Activated B cell treated with CpG ODN at 0.5 μM for 24 hours (primary cell): ENCODE data around the gene NAA25. TPM values are rescaled to one million over a fixed set of nuclear protein-coding genes. Genes with fewer than 3 reads are reported as not detected.

Source experiments
- ATAC-seq: fragments of 200-7000 bp; cut with Tn5 transposase; one replicate; pipeline ENCODE4 v1.10.0; 2021; ENCODE audit warnings: low read depth, mild to moderate bottlenecking, moderate library complexity
- CTCF ChIA-PET: fragments of 350-600 bp; sonication (Branson Sonifier 250); formaldehyde crosslinking; loops from one replicate; lab custom pipeline; 2021; ENCODE audit warnings: antibody characterized with exemption; lab: Charles Lee
- POLR2A ChIA-PET: fragments of 350-600 bp; sonication (Branson Sonifier 250); formaldehyde crosslinking; loops from one replicate; lab custom pipeline; 2021; ENCODE audit warnings: antibody characterized with exemption; lab: Charles Lee
- DNase-seq: peaks from one replicate; pipeline ENCODE4 v3.0.0; 2022
- H3K27ac Mint-ChIP-seq: one replicate; pipeline ENCODE4 v1.8.0; 2020; ENCODE audit warnings: mixed read lengths
- H3K27me3 Mint-ChIP-seq: one replicate; pipeline ENCODE4 v1.8.0; 2021; ENCODE audit warnings: mixed read lengths
- H3K36me3 Mint-ChIP-seq: one replicate; pipeline ENCODE4 v1.8.0; 2021; ENCODE audit warnings: low read depth, mixed read lengths
- H3K4me1 Mint-ChIP-seq: one replicate; pipeline ENCODE4 v1.8.0; 2021; ENCODE audit warnings: mixed read lengths
- H3K4me3 Mint-ChIP-seq: one replicate; pipeline ENCODE4 v1.8.0; 2020; ENCODE audit warnings: mild to moderate bottlenecking, mixed read lengths
- H3K9me3 Mint-ChIP-seq: one replicate; pipeline ENCODE4 v1.8.0; 2020; ENCODE audit warnings: mixed read lengths
- CTCF ChIP-seq: fragments of 200-600 bp; IDR thresholded peaks from one replicate; pipeline ENCODE4 v1.8.0; 2022; ENCODE audit warnings: antibody characterized with exemption, mild to moderate bottlenecking
- intact Hi-C: fragments of 100-400 bp; cut with micrococcal nuclease; formaldehyde crosslinking; loops from one replicate; pipeline ENCODE4 v1.15.1; 2024
- total RNA-seq: library from RNA; stranded (reverse); gene quantifications from 2 replicates; pipeline ENCODE4 v1.2.3, GENCODE V29; 2022

NAA25 gene
- total RNA-seq, 1 donor from 2014 or later, result 52.7 TPM

GRCh38 chr12:112022241-112023016 is 86.2 kb downstream of the NAA25 start:
- CTCF ChIA-PET, result interaction anchor here (1.8 kb wide), 1 partner anchor 8 kb away, joined by 3 read pairs; no protein-coding TSS in a partner anchor
- DNase-seq (no peak), ATAC-seq (no peak)
- Mint-ChIP-seq H3K36me3 (peaks cover 77% of the 10 kb centered on the region), H3K27ac (no peak overlapping the region), H3K9me3 (no peaks in the 10 kb centered on the region), H3K4me1 (peaks cover 46% of the 10 kb centered on the region), H3K27me3 (no peaks in the 10 kb centered on the region), H3K4me3 (no peak overlapping the region)
- no peak for TF ChIP-seq CTCF
- POLR2A ChIA-PET, result interaction anchor here (0.8 to 1.1 kb wide), 2 partner anchors 8 to 10 kb away, joined by 3 read pairs; partner anchors contain the start of gene TMEM116
- intact Hi-C loops, result no loop called here

GRCh38 chr12:112020947-112021457 is 87.6 kb downstream of the NAA25 start:
- Mint-ChIP-seq H3K27ac (no peak overlapping the region), H3K4me1 (peaks cover 54% of the 10 kb centered on the region), H3K27me3 (no peaks in the 10 kb centered on the region), H3K9me3 (no peaks in the 10 kb centered on the region), H3K36me3 (peaks cover 87% of the 10 kb centered on the region), H3K4me3 (no peak overlapping the region)
- ATAC-seq, result no peak
- CTCF ChIA-PET, result interaction anchor here (0.8 kb wide), 1 partner anchor 77 kb away, joined by 3 read pairs; no protein-coding TSS in a partner anchor
- TF ChIP-seq CTCF, result no peak
- DNase-seq, result no peak
- POLR2A ChIA-PET, result interaction anchor here (0.6 to 1.7 kb wide), 5 partner anchors 9 to 622 kb away, joined by 3 to 5 read pairs (median 4); no protein-coding TSS in a partner anchor
- intact Hi-C loops, result no loop called here

- CTCF ChIA-PET, result no interaction called here
- Mint-ChIP-seq H3K27ac (peak overlapping the region; percentile 36), H3K36me3 (peaks cover 88% of the 10 kb centered on the region), H3K27me3 (no peaks in the 10 kb centered on the region), H3K9me3 (no peaks in the 10 kb centered on the region), H3K4me1 (peaks cover 65% of the 10 kb centered on the region), H3K4me3 (no peak overlapping the region)
- TF ChIP-seq CTCF, result no peak
- POLR2A ChIA-PET, result interaction anchor here (0.6 to 0.7 kb wide), 2 partner anchors 16 to 339 kb away, joined by 3 to 4 read pairs; no protein-coding TSS in a partner anchor
- DNase-seq (no peak), ATAC-seq (no peak)
- intact Hi-C loops, result no loop called here
Observed at GRCh38 chr12:112018571-112019237, 89.9 kb downstream of the NAA25 start.

GRCh38 chr12:112017041-112017440 is 91.5 kb downstream of the NAA25 start:
- Mint-ChIP-seq H3K9me3 (no peaks in the 10 kb centered on the region), H3K4me3 (no peak overlapping the region), H3K27me3 (no peaks in the 10 kb centered on the region), H3K4me1 (peaks cover 71% of the 10 kb centered on the region), H3K27ac (peak overlapping the region; percentile 63), H3K36me3 (peaks cover 80% of the 10 kb centered on the region)
- DNase-seq, result no peak
- CTCF ChIA-PET, result no interaction called here
- POLR2A ChIA-PET, result interaction anchor here (0.7 kb wide), 2 partner anchors 109 to 333 kb away, joined by 5 read pairs; no protein-coding TSS in a partner anchor
- no peak for ATAC-seq
- intact Hi-C loops, result no loop called here
- no peak for TF ChIP-seq CTCF
